Psoas muscle (tissue), 8 donors: Measurements from ENCODE around the gene TSPAN14. TPM values are rescaled to one million over a fixed set of nuclear protein-coding genes. Genes with fewer than 3 reads are reported as not detected.

Source experiments
- ATAC-seq, 4 donors: fragments of 200-7000 bp; cut with Tn5 transposase; one replicate each; pipeline ENCODE4 v1.9.1; 2020; ENCODE audit warnings: moderate library complexity in 3 of 4, mild to moderate bottlenecking in 2 of 4
- DNase-seq, 2 donors: peaks; one replicate each; pipeline ENCODE4 v3.0.0-alpha.2; 2020
- H3K27ac ChIP-seq: fragments of 200-600 bp; one replicate; pipeline ENCODE4 v1.8.0; 2022
- H3K27me3 ChIP-seq, 3 donors: fragments of 200-600 bp in 1 of 3; one replicate each; pipeline versions ENCODE4 v1.6.1 to v1.8.0; 2013 to 2022; ENCODE audit warnings: low read length in 2 of 3, mild to moderate bottlenecking in 2 of 3, moderate library complexity in 1 of 3; ENCODE audit not compliant: insufficient read depth in 3 of 3
- H3K36me3 ChIP-seq, 2 donors: fragments of 200-600 bp in 1 of 2; one replicate each; pipeline versions ENCODE4 v1.6.1 to v1.8.0; 2013 to 2022; ENCODE audit warnings: low read depth in 1 of 2, mild to moderate bottlenecking in 1 of 2, moderate library complexity in 1 of 2; ENCODE audit not compliant: insufficient read depth in 1 of 2
- H3K4me1 ChIP-seq: fragments of 200-600 bp; one replicate; pipeline ENCODE4 v1.8.0; 2022
- H3K4me3 ChIP-seq: fragments of 200-600 bp; one replicate; pipeline ENCODE4 v1.8.0; 2022; ENCODE audit warnings: mild to moderate bottlenecking
- H3K9me3 ChIP-seq: fragments of 200-600 bp; one replicate; pipeline ENCODE4 v1.8.0; 2022
- WGBS, 3 donors: extraction: QIAGEN DNeasy Blood & Tissue Kit; methylation state at CpG; one replicate each; pipeline versions ENCODE4 v1.1.6 to v1.1.7; 2013; 5-methylcytosine and 5-hydroxymethylcytosine counted together
- intact Hi-C, 2 donors: fragments of 100-400 bp; cut with DNase I; formaldehyde crosslinking; loops; one replicate each; pipeline versions ENCODE4 v1.11.0 to v1.14.2; 2022
- polyA plus RNA-seq, 3 donors: library from polyadenylated mRNA; stranded (reverse); fragments of 200-250 nt; gene quantifications; one replicate each; pipeline ENCODE4 v1.2.3, GENCODE V29; 2013
- total RNA-seq, 4 donors: library from RNA; stranded (reverse); fragmentation: NEBNext Ultra II Directional in 2 of 4; extraction: Animal tissue kit (Norgen Biotek cat#: 25700) in 2 of 4; gene quantifications; one replicate each; pipeline versions ENCODE4 v1.2.1 to v1.2.4, GENCODE V29; 2021 to 2023
- TF ChIP-seq, protein P1 (sequence below): fragments of 200-600 bp; IDR thresholded peaks from one replicate; pipeline ENCODE4 v1.8.0; 2022; ENCODE audit warnings: antibody characterized with exemption
- donor health status: healthy with polysubstance abuse.
- donor health status: DM: no; HTN: no; CAD: no; lungs with moderate emphysema.
- donor health status: Bipolar disorder and iron deficiency.
- donor health status: healthy.
- donor health status: DM: yes; HTN: yes; CAD: no.
- donor health status: DM: no; HTN: no; CAD: no.
- donor health status: DM: no; HTN: no; CAD: no.
- donor health status: DM: yes; HTN: yes; CAD: no.

Gene TSPAN14
- total and polyA plus RNA-seq, 7 donors: 19.4 to 33.3 (median 23.9) TPM

DNA sequence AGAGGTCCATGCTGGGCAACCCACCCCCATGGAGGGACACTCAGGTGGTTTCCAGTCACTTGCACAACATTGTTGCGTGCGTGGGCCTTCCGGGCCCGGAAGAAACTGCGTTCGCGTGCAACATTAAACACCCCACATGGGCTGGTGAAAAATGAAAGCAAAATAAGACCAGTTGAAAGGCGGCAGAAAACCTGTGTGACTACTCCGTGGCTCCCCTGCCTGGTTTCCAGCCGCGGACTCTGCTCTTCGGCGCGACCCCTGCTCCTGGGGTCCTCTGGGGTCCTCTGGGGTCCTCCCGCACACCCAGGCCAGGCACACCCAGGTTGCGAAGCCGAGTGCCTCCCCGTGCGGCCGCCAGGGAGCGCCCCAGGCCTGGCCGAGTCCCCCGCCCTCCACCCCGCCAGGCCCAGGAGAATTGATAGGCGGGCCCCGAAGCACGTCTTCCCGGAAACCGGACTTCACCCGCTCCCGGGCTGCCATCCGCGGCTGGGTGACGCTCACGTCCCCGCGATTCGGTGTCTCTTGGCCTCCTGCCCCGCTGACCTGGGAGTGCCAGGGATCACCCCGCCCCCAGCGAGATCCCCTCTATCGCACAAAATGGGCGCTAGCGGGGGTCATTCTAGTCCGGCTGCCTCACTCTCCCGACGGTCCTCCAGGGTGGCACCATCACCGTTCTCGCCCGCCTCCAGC is 81.7 kb downstream of the TSPAN14 start:
- peak; percentile 60 to 87 for DNase-seq
- peak; percentile 75 to 89 (median 82) for ATAC-seq
- H3K4me1 ChIP-seq: no peaks in the 10 kb centered on the region
- H3K36me3 ChIP-seq: no peaks in the 10 kb centered on the region
- peak overlapping the region; percentile 27 for H3K27ac ChIP-seq
- H3K9me3 ChIP-seq: no peaks in the 10 kb centered on the region
- peaks cover 0 to 3% (median 0%) of the 10 kb centered on the region in 3 donors for H3K27me3 ChIP-seq
- intact Hi-C loops: no loop called here
- peak overlapping the region; percentile 60 for H3K4me3 ChIP-seq
- TF ChIP-seq, protein P1, sequence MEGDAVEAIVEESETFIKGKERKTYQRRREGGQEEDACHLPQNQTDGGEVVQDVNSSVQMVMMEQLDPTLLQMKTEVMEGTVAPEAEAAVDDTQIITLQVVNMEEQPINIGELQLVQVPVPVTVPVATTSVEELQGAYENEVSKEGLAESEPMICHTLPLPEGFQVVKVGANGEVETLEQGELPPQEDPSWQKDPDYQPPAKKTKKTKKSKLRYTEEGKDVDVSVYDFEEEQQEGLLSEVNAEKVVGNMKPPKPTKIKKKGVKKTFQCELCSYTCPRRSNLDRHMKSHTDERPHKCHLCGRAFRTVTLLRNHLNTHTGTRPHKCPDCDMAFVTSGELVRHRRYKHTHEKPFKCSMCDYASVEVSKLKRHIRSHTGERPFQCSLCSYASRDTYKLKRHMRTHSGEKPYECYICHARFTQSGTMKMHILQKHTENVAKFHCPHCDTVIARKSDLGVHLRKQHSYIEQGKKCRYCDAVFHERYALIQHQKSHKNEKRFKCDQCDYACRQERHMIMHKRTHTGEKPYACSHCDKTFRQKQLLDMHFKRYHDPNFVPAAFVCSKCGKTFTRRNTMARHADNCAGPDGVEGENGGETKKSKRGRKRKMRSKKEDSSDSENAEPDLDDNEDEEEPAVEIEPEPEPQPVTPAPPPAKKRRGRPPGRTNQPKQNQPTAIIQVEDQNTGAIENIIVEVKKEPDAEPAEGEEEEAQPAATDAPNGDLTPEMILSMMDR: peak; percentile 45
- 25 to 48% (median 28%) methylated on average over 46 to 50 of the region's 50 CpGs for WGBS, 3 donors

DNA sequence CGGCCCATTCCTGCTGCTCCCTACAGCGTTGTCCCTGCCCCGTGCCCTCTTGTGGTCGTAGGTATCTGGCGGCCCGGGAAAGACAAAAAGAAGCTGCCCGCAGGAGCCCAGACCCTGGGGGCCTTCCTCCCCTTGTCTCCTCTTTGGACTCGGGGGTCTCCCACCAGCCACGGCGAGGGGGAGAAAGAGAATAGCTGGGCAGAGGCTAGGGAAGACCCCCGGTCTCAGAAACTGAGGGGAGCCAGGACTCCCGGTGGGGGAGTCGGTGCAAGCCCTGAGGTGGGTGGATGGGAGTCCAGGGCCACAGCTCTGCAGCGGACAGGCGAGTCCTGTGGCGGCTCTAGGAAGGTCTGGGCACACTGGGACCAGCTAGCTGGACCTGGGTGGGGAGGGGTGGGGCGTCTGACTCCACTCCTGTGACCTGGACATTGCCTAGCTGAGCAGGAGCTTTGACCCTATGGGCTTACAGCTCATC is 82.3 kb downstream of the TSPAN14 start:
- DNase-seq: no peak
- intact Hi-C loops: no loop called here
- TF ChIP-seq, protein P1: no peak

DNA sequence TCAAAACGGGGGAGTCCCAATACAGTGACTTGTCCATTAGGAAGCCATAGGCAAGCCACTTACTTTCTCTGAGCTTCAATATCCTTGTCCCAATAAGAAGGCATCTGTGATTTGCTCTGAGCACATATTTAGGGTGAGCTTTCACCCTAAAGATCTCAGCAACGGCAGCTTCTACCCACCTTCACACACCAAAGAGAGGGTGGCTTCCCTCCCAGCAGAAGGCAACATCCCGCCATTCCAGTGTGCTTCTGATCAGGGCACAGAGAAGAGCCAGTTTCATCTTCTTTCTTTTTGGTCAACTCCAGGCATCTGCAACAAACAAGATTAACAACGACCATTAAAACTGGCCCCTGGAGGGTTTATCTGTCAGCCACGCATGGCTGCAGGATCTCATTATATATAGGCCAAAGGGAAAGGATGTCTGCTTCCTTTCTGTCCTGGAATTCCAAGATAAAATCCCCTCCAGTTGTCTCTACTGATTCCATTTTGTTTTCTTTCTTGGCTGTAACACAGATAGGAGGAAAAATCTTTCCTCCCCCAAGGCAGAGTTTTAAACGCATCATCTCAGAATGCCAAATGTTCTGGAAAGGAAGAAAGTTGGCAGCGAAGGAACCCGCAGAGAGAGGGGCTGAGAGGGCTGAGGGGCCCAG is 83.1 kb downstream of the TSPAN14 start:
- no peaks in the 10 kb centered on the region for H3K36me3 ChIP-seq
- ATAC-seq: no peak
- no peak overlapping the region for H3K27ac ChIP-seq
- no peak overlapping the region for H3K4me3 ChIP-seq
- WGBS, 3 donors: 54 to 64% (median 63%) methylated on average over 8 of the region's 8 CpGs
- intact Hi-C loops: no loop called here
- TF ChIP-seq, protein P1: no peak
- peak in 1 of 2 donors; percentile 3 for DNase-seq
- H3K27me3 ChIP-seq: peaks cover 0 to 3% (median 0%) of the 10 kb centered on the region in 3 donors
- no peaks in the 10 kb centered on the region for H3K4me1 ChIP-seq
- H3K9me3 ChIP-seq: no peaks in the 10 kb centered on the region

More for the DNA sequence above, 82.3 kb downstream of the TSPAN14 start:
- H3K27ac ChIP-seq: no peak overlapping the region
- H3K36me3 ChIP-seq: no peaks in the 10 kb centered on the region
- peak in 1 of 4 donors; percentile 8 for ATAC-seq
- no peaks in the 10 kb centered on the region for H3K9me3 ChIP-seq
- no peaks in the 10 kb centered on the region for H3K4me1 ChIP-seq
- peaks cover 0 to 3% (median 0%) of the 10 kb centered on the region in 3 donors for H3K27me3 ChIP-seq
- 76 to 89% (median 81%) methylated on average over 16 to 17 of the region's 17 CpGs for WGBS, 3 donors
- H3K4me3 ChIP-seq: peak overlapping the region; percentile 60

DNA sequence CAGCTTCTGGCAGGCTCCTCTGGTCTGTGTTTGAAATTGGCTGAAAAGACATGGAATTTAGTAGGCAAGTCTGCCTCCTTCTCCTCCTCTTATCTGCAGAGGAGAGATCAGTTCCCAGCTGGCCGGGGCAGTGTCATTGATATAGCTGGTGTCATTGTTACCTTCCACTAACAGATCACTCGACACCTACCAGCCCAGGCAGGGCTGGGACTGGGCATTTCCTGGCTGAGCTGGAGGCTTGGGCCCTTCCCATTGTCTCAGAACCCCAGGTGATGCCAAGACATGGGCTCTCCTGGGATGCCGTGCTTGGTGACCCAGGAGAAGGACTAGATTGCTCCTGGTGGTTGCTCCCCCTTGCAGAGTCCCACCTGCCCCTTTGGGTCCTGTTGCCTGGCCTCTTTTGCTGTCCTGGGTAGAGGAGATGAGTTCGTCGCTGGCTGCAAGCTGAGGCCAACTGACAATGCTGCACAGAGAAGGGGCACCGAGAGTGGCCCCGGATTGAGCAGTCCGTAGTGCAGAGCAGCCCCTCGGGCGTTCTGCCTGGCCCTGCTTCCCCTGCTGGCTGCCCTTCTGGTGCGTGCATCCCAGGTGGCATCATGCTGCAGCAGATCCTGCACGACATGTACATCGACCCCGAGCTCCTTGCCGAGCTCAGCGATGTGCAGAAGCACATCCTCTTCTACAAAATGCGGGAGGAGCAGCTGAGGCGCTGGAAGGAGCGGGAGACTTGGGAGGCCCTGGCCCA is 83.8 kb downstream of the TSPAN14 start, which contains the start of gene SH2D4B:
Gene SH2D4B, plus strand, starts transcription at position 167 of the 745 bp plus-strand sequence. Its CDS starts 430 bp downstream, at position 597.
- TF ChIP-seq, protein P1: no peak
- ATAC-seq: no peak
- peak in 1 of 2 donors; percentile 14 for DNase-seq
- no peak within 1 kb of the TSS for H3K4me3 ChIP-seq
- no peaks in the 10 kb centered on the region for H3K9me3 ChIP-seq
- intact Hi-C loops: no loop called here
- 89 to 91% (median 89%) methylated on average over 19 of the region's 19 CpGs for WGBS, 3 donors
- H3K27ac ChIP-seq: no peak within 1 kb of the TSS
- H3K36me3 ChIP-seq: no peaks in the 10 kb centered on the region
- peaks cover 0 to 3% (median 0%) of the 10 kb centered on the region in 3 donors for H3K27me3 ChIP-seq
- no peaks in the 10 kb centered on the region for H3K4me1 ChIP-seq
